Measurements from ENCODE around the gene PLCD3. TPM values are rescaled to one million over a fixed set of nuclear protein-coding genes. Genes with fewer than 3 reads are reported as not detected.

PLCD3 gene
- total and polyA plus RNA-seq, 9 of the 15 experiments (the other 6 are each of a cell fraction or from before 2014, with no cell fraction given): 0.20 to 22.6 (median 7.5) TPM

- no peak for ATAC-seq
- Histone ChIP-seq H3K9me1 (ENCODE audit: control insufficient read depth, insufficient read depth, low read length) (no peaks in the 10 kb centered on the region), H3K9me3 (replicated peaks; ENCODE audit: control insufficient read depth, insufficient read depth, low read depth, low read length) (no peaks in the 10 kb centered on the region), H3K4me1 (replicated peaks in 1 of 2; ENCODE audit: control insufficient read depth in 2 of 2, insufficient read depth in 2 of 2, low read length in 2 of 2) (no peaks in the 10 kb centered on the region), H3K4me3 (no peak overlapping the region), H3K27ac (ENCODE audit: extremely low read depth, low read depth, low read length) (no peak overlapping the region), H4K20me1 (replicated peaks; ENCODE audit: control insufficient read depth, insufficient read depth, low read length) (no peaks in the 10 kb centered on the region; the same call in 1 of the 2 replicates), H3K9ac (ENCODE audit: insufficient read depth in 1 of 2, low read depth in 2 of 2, low read length in 2 of 2) (no peak overlapping the region), H3K27me3 (ENCODE audit: control insufficient read depth in 2 of 2, insufficient read depth in 2 of 2, low read length in 2 of 2) (no peaks in the 10 kb centered on the region), H3K79me2 (ENCODE audit: control insufficient read depth, insufficient read depth, low read length) (no peaks in the 10 kb centered on the region), H2AFZ (ENCODE audit: low read depth, low read length) (no peak overlapping the region), H3K4me2 (ENCODE audit: insufficient read depth, low read length) (no peak overlapping the region), H3K36me3 (ENCODE audit: control insufficient read depth, insufficient read depth, low read length) (peaks cover 92% of the 10 kb centered on the region)
- no peak for FAIRE-seq
- ChIA-PET POLR2A (interaction anchor here (0.6 to 1.9 kb wide), 5 partner anchors 9 to 61 kb away, joined by 3 to 8 read pairs (median 4); no protein-coding TSS in a partner anchor), CTCF (ENCODE audit: low intra/inter-chr PET ratio) (no interaction called here)
- in situ Hi-C loops (cut with MboI): no loop called here
- BruUV-seq (replicated peaks): TSS peak; percentile 15
- no peak for DNase-seq (ENCODE audit: extremely low read depth in 1 of 4, low spot score in 3 of 4)
- intact Hi-C loops (cut with micrococcal nuclease): no loop called here
- 88% methylated on average over 5 of the region's 5 CpGs for WGBS (ENCODE audit: insufficient coverage, low coverage, missing lambda C conversion rate)
- TF ChIP-seq PML (IDR thresholded peaks at IDR 0.05; ENCODE audit: low read length) (no peak), JUN (IDR thresholded peaks at IDR 0.05; ENCODE audit: borderline replicate concordance, low read depth, low read length) (no peak), JUN (CRISPR knock-in tag; IDR thresholded peaks at IDR 0.05; ENCODE audit: borderline replicate concordance) (no peak), JUND (IDR thresholded peaks at IDR 0.05; ENCODE audit: borderline replicate concordance, low read depth, low read length) (no peak), JUND (tag; IDR thresholded peaks at IDR 0.05; ENCODE audit: borderline replicate concordance, low read depth, low read length) (no peak), MNT (conservative IDR thresholded peaks at IDR 0.05) (no peak), PRPF4 (IDR thresholded peaks at IDR 0.05; ENCODE audit: insufficient read depth, low read depth, low read length, poor library complexity, severe bottlenecking) (no peak), KDM4B (IDR thresholded peaks at IDR 0.05; ENCODE audit: borderline replicate concordance in 2 of 2, low read depth in 1 of 2) (no peak), TEAD4 (IDR thresholded peaks at IDR 0.05; ENCODE audit: low read length) (no peak), TEAD4 (CRISPR knock-in tag; IDR thresholded peaks at IDR 0.05; ENCODE audit: borderline replicate concordance) (no peak), PYGO2 (tag; IDR thresholded peaks at IDR 0.05) (no peak), GATA2 (CRISPR knock-in tag; IDR thresholded peaks at IDR 0.05) (no peak), RNF2 (IDR thresholded peaks at IDR 0.05) (no peak), CAMTA2 (CRISPR knock-in tag; conservative IDR thresholded peaks at IDR 0.05) (no peak), SIN3B (IDR thresholded peaks at IDR 0.05; ENCODE audit: low read depth) (no peak), ETV1 (tag; conservative IDR thresholded peaks at IDR 0.05; ENCODE audit: low read depth) (no peak)
- TF ChIP-seq, protein P1, sequence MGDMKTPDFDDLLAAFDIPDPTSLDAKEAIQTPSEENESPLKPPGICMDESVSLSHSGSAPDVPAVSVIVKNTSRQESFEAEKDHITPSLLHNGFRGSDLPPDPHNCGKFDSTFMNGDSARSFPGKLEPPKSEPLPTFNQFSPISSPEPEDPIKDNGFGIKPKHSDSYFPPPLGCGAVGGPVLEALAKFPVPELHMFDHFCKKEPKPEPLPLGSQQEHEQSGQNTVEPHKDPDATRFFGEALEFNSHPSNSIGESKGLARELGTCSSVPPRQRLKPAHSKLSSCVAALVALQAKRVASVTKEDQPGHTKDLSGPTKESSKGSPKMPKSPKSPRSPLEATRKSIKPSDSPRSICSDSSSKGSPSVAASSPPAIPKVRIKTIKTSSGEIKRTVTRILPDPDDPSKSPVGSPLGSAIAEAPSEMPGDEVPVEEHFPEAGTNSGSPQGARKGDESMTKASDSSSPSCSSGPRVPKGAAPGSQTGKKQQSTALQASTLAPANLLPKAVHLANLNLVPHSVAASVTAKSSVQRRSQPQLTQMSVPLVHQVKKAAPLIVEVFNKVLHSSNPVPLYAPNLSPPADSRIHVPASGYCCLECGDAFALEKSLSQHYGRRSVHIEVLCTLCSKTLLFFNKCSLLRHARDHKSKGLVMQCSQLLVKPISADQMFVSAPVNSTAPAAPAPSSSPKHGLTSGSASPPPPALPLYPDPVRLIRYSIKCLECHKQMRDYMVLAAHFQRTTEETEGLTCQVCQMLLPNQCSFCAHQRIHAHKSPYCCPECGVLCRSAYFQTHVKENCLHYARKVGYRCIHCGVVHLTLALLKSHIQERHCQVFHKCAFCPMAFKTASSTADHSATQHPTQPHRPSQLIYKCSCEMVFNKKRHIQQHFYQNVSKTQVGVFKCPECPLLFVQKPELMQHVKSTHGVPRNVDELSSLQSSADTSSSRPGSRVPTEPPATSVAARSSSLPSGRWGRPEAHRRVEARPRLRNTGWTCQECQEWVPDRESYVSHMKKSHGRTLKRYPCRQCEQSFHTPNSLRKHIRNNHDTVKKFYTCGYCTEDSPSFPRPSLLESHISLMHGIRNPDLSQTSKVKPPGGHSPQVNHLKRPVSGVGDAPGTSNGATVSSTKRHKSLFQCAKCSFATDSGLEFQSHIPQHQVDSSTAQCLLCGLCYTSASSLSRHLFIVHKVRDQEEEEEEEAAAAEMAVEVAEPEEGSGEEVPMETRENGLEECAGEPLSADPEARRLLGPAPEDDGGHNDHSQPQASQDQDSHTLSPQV (IDR thresholded peaks at IDR 0.05): no peak
- TF ChIP-seq, protein P2, sequence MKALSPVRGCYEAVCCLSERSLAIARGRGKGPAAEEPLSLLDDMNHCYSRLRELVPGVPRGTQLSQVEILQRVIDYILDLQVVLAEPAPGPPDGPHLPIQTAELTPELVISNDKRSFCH (CRISPR knock-in tag; IDR thresholded peaks at IDR 0.05): no peak
- TF ChIP-seq, protein P2 (tag; IDR thresholded peaks at IDR 0.05): no peak
Measured at GRCh38 chr17:45087978-45088377, 44.3 kb downstream of the PLCD3 start.

All from K562 (cell line).